Right lobe of liver (tissue), 4 donors: ENCODE results near the gene CTSH.

ENCODE experiments used
- CTCF ChIP-seq, 4 donors: fragments of 200-600 bp in 3 of 4; fragments of 450-650 bp in 1 of 4; IDR thresholded peaks; one replicate each; pipeline versions ENCODE4 v1.5.1 to v1.8.0; 2016 to 2022; ENCODE audit warnings: antibody characterized with exemption in 4 of 4, mild to moderate bottlenecking in 2 of 4
- POLR2A ChIP-seq: fragments of 450-650 bp; IDR thresholded peaks from one replicate; pipeline ENCODE4 v1.6.1; 2017; ENCODE audit warnings: antibody characterized with exemption, mild to moderate bottlenecking
- donor health status: DM: no; HTN: no; CAD: no.
- donor health status: DM: no; HTN: no; CAD: no.
- donor health status: DM: no; HTN: yes; CAD: no.

- TF ChIP-seq CTCF (IDR thresholded peaks at IDR 0.05) (no peak), POLR2A (no peak)
Measured at GRCh38 chr15:78880813-78881212, 64.0 kb downstream of the CTSH start.
